NCI-H2081 (cell line): Measurements from ENCODE around the gene FBN2.
"Not testable (repeated sequence)": the region's sequence is repeated elsewhere in the genome, so short reads cannot be mapped to it uniquely, and the experiment has no call there.

Source experiments
- DNase-seq, 2 experiments: peaks; one replicate each; lab custom pipeline; 2025; lab: John Stamatoyannopoulos, UW

FBN2 gene

GRCh38 chr5:128362370-128362769 is 175.7 kb downstream of the FBN2 start:
- DNase-seq, result no peak

GRCh38 chr5:128358826-128359225 is 179.2 kb downstream of the FBN2 start:
- no peak for DNase-seq

- DNase-seq, result no peak
These were observed 180.8 kb downstream of the FBN2 start for GRCh38 chr5:128357226-128357625.

GRCh38 chr5:128355961-128356360 is 182.1 kb downstream of the FBN2 start:
- DNase-seq, result peak in 1 of 2 experiments; percentile 2

- DNase-seq, result no peak
These were observed 184.5 kb downstream of the FBN2 start for GRCh38 chr5:128353441-128354107.

- DNase-seq, result peak in 1 of 2 experiments; percentile 2
These were observed 187.3 kb downstream of the FBN2 start for GRCh38 chr5:128350705-128351104.

- DNase-seq, result peak; percentile 92 to 94
These were observed 188.8 kb downstream of the FBN2 start for GRCh38 chr5:128349044-128349858.

- DNase-seq, result peak in 1 of 2 experiments; percentile 0
These were observed 192.0 kb downstream of the FBN2 start for GRCh38 chr5:128346038-128346437.

- DNase-seq, result no peak
These were observed 192.8 kb downstream of the FBN2 start for GRCh38 chr5:128345247-128345646.

- no peak for DNase-seq
These were observed 194.9 kb downstream of the FBN2 start for GRCh38 chr5:128343168-128343567.

- DNase-seq, result no peak
These were observed 197.0 kb downstream of the FBN2 start for GRCh38 chr5:128341056-128341455.

GRCh38 chr5:128340648-128341047 is 197.4 kb downstream of the FBN2 start:
- no peak for DNase-seq

- no peak for DNase-seq
These were observed 198.5 kb downstream of the FBN2 start for GRCh38 chr5:128339585-128339984.

- no peak for DNase-seq
These were observed 199.4 kb downstream of the FBN2 start for GRCh38 chr5:128338649-128339048.

GRCh38 chr5:128335339-128335738 is 202.7 kb downstream of the FBN2 start:
- DNase-seq, result no peak

GRCh38 chr5:128334010-128334716 is 203.9 kb downstream of the FBN2 start:
- DNase-seq, result no peak

GRCh38 chr5:128331261-128331660 is 206.8 kb downstream of the FBN2 start:
- no peak for DNase-seq

- DNase-seq, result no peak
These were observed 208.6 kb downstream of the FBN2 start for GRCh38 chr5:128329386-128329939.

GRCh38 chr5:128328446-128328845 is 209.6 kb downstream of the FBN2 start:
- no peak for DNase-seq

- no peak for DNase-seq
These were observed 210.0 kb downstream of the FBN2 start for GRCh38 chr5:128328007-128328406.

- DNase-seq, result not testable (repeated sequence)
These were observed 216.6 kb downstream of the FBN2 start for GRCh38 chr5:128321418-128321817.

GRCh38 chr5:128318691-128319090 is 219.4 kb downstream of the FBN2 start:
- no peak for DNase-seq
